Inflammatory macrophage treated with lipopolysaccharide for 1 hour (primary cell): ENCODE measurements around the gene SLMAP.

Experiments
- DNase-seq, 2 donors: peaks; one replicate each; pipeline ENCODE4 v3.0.0-alpha.2; 2020 to 2022

SLMAP gene

GRCh38 chr3:57946970-57947381, 190.9 kb downstream of the SLMAP start:
- no peak for DNase-seq

- no peak for DNase-seq
These were observed 192.1 kb downstream of the SLMAP start for GRCh38 chr3:57948080-57948671.

GRCh38 chr3:57948781-57949242, 192.7 kb downstream of the SLMAP start:
- DNase-seq: no peak

- DNase-seq: no peak
These were observed 193.2 kb downstream of the SLMAP start for GRCh38 chr3:57949344-57949743.

- DNase-seq: peak; percentile 48 to 51
These were observed 193.9 kb downstream of the SLMAP start for GRCh38 chr3:57949785-57950615.

GRCh38 chr3:57951066-57951882, 195.2 kb downstream of the SLMAP start:
- DNase-seq: peak; percentile 80 to 85

GRCh38 chr3:57952208-57952631, 196.1 kb downstream of the SLMAP start:
- DNase-seq: peak; percentile 27 to 35

- DNase-seq: no peak
These were observed 196.5 kb downstream of the SLMAP start for GRCh38 chr3:57952651-57953050.

GRCh38 chr3:57953576-57953975, 197.5 kb downstream of the SLMAP start:
- peak in 1 of 2 donors; percentile 27 for DNase-seq

- DNase-seq: peak; percentile 81 to 82
These were observed 200.2 kb downstream of the SLMAP start for GRCh38 chr3:57956119-57956832.

- no peak for DNase-seq
These were observed 200.7 kb downstream of the SLMAP start for GRCh38 chr3:57956833-57957174.

GRCh38 chr3:57957824-57958223, 201.7 kb downstream of the SLMAP start:
- DNase-seq: no peak

GRCh38 chr3:57958642-57959422, 202.7 kb downstream of the SLMAP start:
- no peak for DNase-seq

- DNase-seq: peak; percentile 91 to 95
These were observed 203.5 kb downstream of the SLMAP start for GRCh38 chr3:57959423-57960173.

- DNase-seq: no peak
These were observed 204.0 kb downstream of the SLMAP start for GRCh38 chr3:57960174-57960505.

- no peak for DNase-seq
These were observed 205.2 kb downstream of the SLMAP start for GRCh38 chr3:57961177-57961827.

- DNase-seq: peak; percentile 48 to 72
These were observed 205.8 kb downstream of the SLMAP start for GRCh38 chr3:57961828-57962447.

GRCh38 chr3:57962448-57962834, 206.3 kb downstream of the SLMAP start:
- DNase-seq: no peak

- no peak for DNase-seq
These were observed 207.8 kb downstream of the SLMAP start for GRCh38 chr3:57963811-57964346.

GRCh38 chr3:57966829-57967228, 210.7 kb downstream of the SLMAP start:
- DNase-seq: no peak
